SIG-M5 (cell line): ENCODE data around the gene CRB1.
A peak's percentile ranks its signal among the peaks of the same experiment; 100 is the strongest.

Source experiments
- DNase-seq: peaks from one replicate; lab custom pipeline; 2025; lab: John Stamatoyannopoulos, UW

CRB1 gene

GRCh38 chr1:197351821-197352440 is 83.9 kb downstream of the CRB1 start:
- DNase-seq = no peak

GRCh38 chr1:197355248-197355995 is 87.4 kb downstream of the CRB1 start:
- no peak for DNase-seq

GRCh38 chr1:197356723-197357533 is 88.9 kb downstream of the CRB1 start:
- DNase-seq = no peak

- no peak for DNase-seq
Measured at GRCh38 chr1:197358959-197359358, 90.9 kb downstream of the CRB1 start.

- no peak for DNase-seq
Measured at GRCh38 chr1:197360068-197360467, 92.0 kb downstream of the CRB1 start.

GRCh38 chr1:197362871-197363270 is 94.8 kb downstream of the CRB1 start:
- no peak for DNase-seq

- DNase-seq = no peak
Measured at GRCh38 chr1:197363855-197364254, 95.8 kb downstream of the CRB1 start.

- DNase-seq = no peak
Measured at GRCh38 chr1:197366996-197367395, 98.9 kb downstream of the CRB1 start.

- DNase-seq = no peak
Measured at GRCh38 chr1:197367627-197368026, 99.6 kb downstream of the CRB1 start.

GRCh38 chr1:197374428-197374827 is 106.4 kb downstream of the CRB1 start:
- DNase-seq = no peak

GRCh38 chr1:197384471-197384870 is 116.4 kb downstream of the CRB1 start:
- no peak for DNase-seq

- no peak for DNase-seq
Measured at GRCh38 chr1:197388801-197389200, 120.7 kb downstream of the CRB1 start.

- no peak for DNase-seq
Measured at GRCh38 chr1:197390856-197391255, 122.8 kb downstream of the CRB1 start.

- DNase-seq = no peak
Measured at GRCh38 chr1:197391303-197392226, 123.5 kb downstream of the CRB1 start.

- DNase-seq = no peak
Measured at GRCh38 chr1:197392541-197392940, 124.5 kb downstream of the CRB1 start.

- DNase-seq = no peak
Measured at GRCh38 chr1:197393105-197393504, 125.1 kb downstream of the CRB1 start.

GRCh38 chr1:197393772-197394171 is 125.7 kb downstream of the CRB1 start:
- DNase-seq = no peak

GRCh38 chr1:197394831-197395608 is 127.0 kb downstream of the CRB1 start:
- DNase-seq = no peak

- DNase-seq = no peak
Measured at GRCh38 chr1:197397895-197398294, 129.8 kb downstream of the CRB1 start.

GRCh38 chr1:197399755-197400521 is 131.9 kb downstream of the CRB1 start:
- DNase-seq = peak; percentile 31
